Kidney (tissue), 14 donors: ENCODE results near the gene HMGB3. TPM values are rescaled to one million over a fixed set of nuclear protein-coding genes. Genes with fewer than 3 reads are reported as not detected.

ENCODE experiments used
- DNase-seq, 5 donors: peaks; one replicate each; pipeline ENCODE4 v3.0.0-alpha.2; 2013 to 2020
- FAIRE-seq: peaks from 2 replicates; lab custom pipeline; 2012; peaks lifted over from hg19 to GRCh38; lab: Jason Lieb, UNC
- H3K27ac ChIP-seq, 2 donors: one replicate each; pipeline ENCODE4 v1.7.0; 2013; ENCODE audit warnings: low read depth in 2 of 2, low read length in 2 of 2, inconsistent platforms in 1 of 2
- H3K27me3 ChIP-seq: one replicate; pipeline ENCODE4 v1.7.1; 2013; ENCODE audit warnings: low read length, inconsistent platforms; ENCODE audit not compliant: control insufficient read depth, insufficient read depth
- H3K36me3 ChIP-seq, 3 donors: one replicate each; pipeline versions ENCODE4 v1.7.0 to v1.7.1; 2013; ENCODE audit warnings: low read length in 3 of 3, control low read depth in 1 of 3, inconsistent platforms in 1 of 3; ENCODE audit not compliant: insufficient read depth in 3 of 3, control insufficient read depth in 2 of 3
- H3K4me1 ChIP-seq, 3 donors: one replicate each; pipeline versions ENCODE4 v1.7.0 to v1.7.1; 2013; ENCODE audit warnings: low read length in 3 of 3, inconsistent platforms in 1 of 3, low read depth in 1 of 3; ENCODE audit not compliant: control insufficient read depth in 2 of 3, insufficient read depth in 2 of 3
- H3K4me3 ChIP-seq, 3 donors: one replicate each; pipeline versions ENCODE4 v1.7.0 to v1.8.1; 2013; ENCODE audit warnings: low read length in 3 of 3, control low read depth in 1 of 3, inconsistent platforms in 1 of 3
- H3K9ac ChIP-seq, 3 donors: one replicate each; pipeline versions ENCODE4 v1.7.0 to v1.7.1; 2013; ENCODE audit warnings: low read length in 3 of 3, control low read depth in 1 of 3, inconsistent platforms in 1 of 3
- H3K9me3 ChIP-seq, 3 donors: one replicate each; pipeline versions ENCODE4 v1.7.0 to v1.7.1; 2013; ENCODE audit warnings: low read length in 3 of 3, control low read depth in 1 of 3, inconsistent platforms in 1 of 3; ENCODE audit not compliant: control insufficient read depth in 2 of 3, insufficient read depth in 1 of 3
- CTCF ChIP-seq: IDR thresholded peaks from 3 replicates; pipeline ENCODE4 v1.5.1; 2012; ENCODE audit warnings: mild to moderate bottlenecking, moderate library complexity, borderline replicate concordance; ENCODE audit not compliant: insufficient read depth; ENCODE audit errors: extremely low read depth
- intact Hi-C: fragments of 100-400 bp; cut with DNase I; formaldehyde crosslinking; loops from one replicate; pipeline ENCODE4 v1.11.1; 2022
- polyA plus RNA-seq: library from polyadenylated mRNA; stranded (reverse); fragments of 350-450 nt; fragmentation: Illumina TruSeq; extraction: RNeasy Lipid Tissue Mini Kit (QIAGEN cat#74804); gene quantifications from one replicate; pipeline ENCODE4 v1.2.3, GENCODE V29; 2014; ENCODE audit warnings: low read depth, low replicate concordance; ENCODE audit not compliant: insufficient read depth
- total RNA-seq: library from RNA; stranded (reverse); fragmentation: NEBNext Ultra II Directional; extraction: Animal tissue kit (Norgen Biotek cat#: 25700); gene quantifications from one replicate; pipeline ENCODE4 v1.2.1, GENCODE V29; 2021
- donor health status: control.
- donor health status: control.
- donor health status: control.
- donor health status: control.
- donor health status: control.
- donor health status: DM: yes; HTN: yes; CAD: no.
- donor health status: Normal renal cell carcinoma (clear cell type).

The HMGB3 gene
- total and polyA plus RNA-seq, 2 donors from 2014 or later, result 16.1 to 18.1 TPM

GRCh38 chrX:150935467-150935866 lies 47.7 kb upstream of the HMGB3 start:
- intact Hi-C loops, result no loop called here
- Histone ChIP-seq H3K9ac (no peak overlapping the region), H3K27ac (no peak overlapping the region), H3K27me3 (no peaks in the 10 kb centered on the region), H3K4me3 (no peak overlapping the region), H3K4me1 (no peaks in the 10 kb centered on the region), H3K36me3 (no peaks in the 10 kb centered on the region), H3K9me3 (no peaks in the 10 kb centered on the region)
- no peak for TF ChIP-seq CTCF
- FAIRE-seq (no peak), DNase-seq (peak in 3 of 5 donors; percentile 6 to 74 (median 10))

- no peaks in the 10 kb centered on the region for H3K36me3 ChIP-seq
- intact Hi-C loops, result no loop called here
Measured at GRCh38 chrX:150936556-150936955, 46.6 kb upstream of the HMGB3 start.

GRCh38 chrX:150940844-150941495 lies 42.2 kb upstream of the HMGB3 start:
- Histone ChIP-seq H3K9ac (no peak overlapping the region), H3K4me1 (no peaks in the 10 kb centered on the region), H3K27ac (no peak overlapping the region), H3K4me3 (no peak overlapping the region), H3K36me3 (no peaks in the 10 kb centered on the region), H3K27me3 (no peaks in the 10 kb centered on the region), H3K9me3 (no peaks in the 10 kb centered on the region)
- TF ChIP-seq CTCF, result no peak
- intact Hi-C loops, result no loop called here
- no peak for DNase-seq
- FAIRE-seq, result no peak

More at GRCh38 chrX:150936556-150936955, 46.6 kb upstream of the HMGB3 start:
- FAIRE-seq (no peak), DNase-seq (no peak)
- Histone ChIP-seq H3K4me3 (no peak overlapping the region), H3K27me3 (no peaks in the 10 kb centered on the region), H3K9me3 (no peaks in the 10 kb centered on the region), H3K27ac (no peak overlapping the region), H3K4me1 (no peaks in the 10 kb centered on the region), H3K9ac (no peak overlapping the region)
- TF ChIP-seq CTCF, result no peak

- H3K27me3 ChIP-seq, result no peaks in the 10 kb centered on the region
- no peaks in the 10 kb centered on the region for H3K4me1 ChIP-seq
- DNase-seq, result no peak
- FAIRE-seq, result no peak
- H3K36me3 ChIP-seq, result no peaks in the 10 kb centered on the region
- no peak overlapping the region for H3K4me3 ChIP-seq
- H3K9ac ChIP-seq, result no peak overlapping the region
- intact Hi-C loops, result no loop called here
- H3K27ac ChIP-seq, result no peak overlapping the region
- H3K9me3 ChIP-seq, result no peaks in the 10 kb centered on the region
- TF ChIP-seq CTCF, result no peak
Measured at GRCh38 chrX:150941580-150941979, 41.6 kb upstream of the HMGB3 start.
